ENCODE data around the gene SDR42E1. TPM values are rescaled to one million over a fixed set of nuclear protein-coding genes. Genes with fewer than 3 reads are reported as not detected.

The SDR42E1 gene
- total RNA-seq, 1 donor: 2.6 TPM

DNA sequence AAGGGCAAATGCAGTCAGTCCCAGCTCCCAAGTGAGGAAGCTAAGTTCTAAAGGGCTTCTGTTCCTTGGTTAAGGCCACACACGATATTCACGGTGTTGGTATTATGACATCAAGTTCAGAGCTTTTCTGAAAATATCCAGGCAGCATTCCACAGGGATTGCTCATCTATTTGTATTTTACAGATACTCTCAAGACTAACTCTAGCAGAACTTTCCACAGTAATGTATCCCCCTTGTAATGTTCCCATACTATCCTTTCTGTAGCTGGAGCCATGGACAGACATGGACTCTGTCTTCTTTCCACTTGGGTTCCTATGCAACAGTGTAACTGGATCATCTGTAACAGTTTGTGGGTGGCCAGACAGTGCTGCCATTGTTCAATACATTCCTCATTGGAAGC is 13.5 kb downstream of the SDR42E1 start:
- peak; percentile 97 for DNase-seq (ENCODE audit: low read depth)
- H3K4me3 ChIP-seq (ENCODE audit: low read depth, low read length): no peak overlapping the region
- TF ChIP-seq, protein P1, sequence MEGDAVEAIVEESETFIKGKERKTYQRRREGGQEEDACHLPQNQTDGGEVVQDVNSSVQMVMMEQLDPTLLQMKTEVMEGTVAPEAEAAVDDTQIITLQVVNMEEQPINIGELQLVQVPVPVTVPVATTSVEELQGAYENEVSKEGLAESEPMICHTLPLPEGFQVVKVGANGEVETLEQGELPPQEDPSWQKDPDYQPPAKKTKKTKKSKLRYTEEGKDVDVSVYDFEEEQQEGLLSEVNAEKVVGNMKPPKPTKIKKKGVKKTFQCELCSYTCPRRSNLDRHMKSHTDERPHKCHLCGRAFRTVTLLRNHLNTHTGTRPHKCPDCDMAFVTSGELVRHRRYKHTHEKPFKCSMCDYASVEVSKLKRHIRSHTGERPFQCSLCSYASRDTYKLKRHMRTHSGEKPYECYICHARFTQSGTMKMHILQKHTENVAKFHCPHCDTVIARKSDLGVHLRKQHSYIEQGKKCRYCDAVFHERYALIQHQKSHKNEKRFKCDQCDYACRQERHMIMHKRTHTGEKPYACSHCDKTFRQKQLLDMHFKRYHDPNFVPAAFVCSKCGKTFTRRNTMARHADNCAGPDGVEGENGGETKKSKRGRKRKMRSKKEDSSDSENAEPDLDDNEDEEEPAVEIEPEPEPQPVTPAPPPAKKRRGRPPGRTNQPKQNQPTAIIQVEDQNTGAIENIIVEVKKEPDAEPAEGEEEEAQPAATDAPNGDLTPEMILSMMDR (IDR thresholded peaks at IDR 0.05; ENCODE audit: insufficient read depth, low read depth, low read length): no peak

- H3K4me3 ChIP-seq (ENCODE audit: low read depth, low read length): no peak overlapping the region
- TF ChIP-seq, protein P1 (IDR thresholded peaks at IDR 0.05; ENCODE audit: insufficient read depth, low read depth, low read length): peak; percentile 46
- peak; percentile 78 for DNase-seq (ENCODE audit: low read depth)
Measured at GRCh38 chr16:81996664-81997509, 14.4 kb downstream of the SDR42E1 start.

GRCh38 chr16:81995651-81996050 is 15.6 kb downstream of the SDR42E1 start:
- DNase-seq (ENCODE audit: low read depth): peak; percentile 79
- TF ChIP-seq, protein P1 (IDR thresholded peaks at IDR 0.05; ENCODE audit: insufficient read depth, low read depth, low read length): no peak
- no peak overlapping the region for H3K4me3 ChIP-seq (ENCODE audit: low read depth, low read length)

- H3K4me3 ChIP-seq (ENCODE audit: low read depth, low read length): no peak overlapping the region
- DNase-seq (ENCODE audit: low read depth): no peak
- TF ChIP-seq, protein P1 (IDR thresholded peaks at IDR 0.05; ENCODE audit: insufficient read depth, low read depth, low read length): no peak
Measured at GRCh38 chr16:81994485-81994884, 16.8 kb downstream of the SDR42E1 start.

GRCh38 chr16:81992859-81993258 is 18.4 kb downstream of the SDR42E1 start:
- no peak overlapping the region for H3K4me3 ChIP-seq (ENCODE audit: low read depth, low read length)
- TF ChIP-seq, protein P1 (IDR thresholded peaks at IDR 0.05; ENCODE audit: insufficient read depth, low read depth, low read length): no peak
- DNase-seq (ENCODE audit: low read depth): no peak

DNA sequence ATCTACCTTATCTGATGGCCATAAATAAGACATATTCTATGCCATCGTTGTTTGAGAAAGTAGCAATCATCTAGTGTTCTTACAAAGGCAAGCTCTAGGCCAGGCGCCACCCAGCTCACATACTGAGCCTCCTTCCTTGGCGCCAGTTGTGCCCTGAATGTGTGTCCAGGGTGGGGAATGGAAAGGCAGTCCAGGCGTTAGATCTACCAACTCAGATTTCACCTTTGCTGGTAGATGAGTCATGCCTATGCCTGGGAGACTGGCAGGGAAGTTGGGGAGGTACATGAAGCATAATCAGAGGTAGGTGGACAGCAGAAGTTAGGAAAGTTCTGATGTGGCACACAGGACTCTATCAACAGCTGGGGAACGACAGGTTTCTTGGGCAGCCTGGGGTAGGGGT is 23.6 kb downstream of the SDR42E1 start:
- TF ChIP-seq, protein P1 (IDR thresholded peaks at IDR 0.05; ENCODE audit: insufficient read depth, low read depth, low read length): no peak
- no peak for DNase-seq (ENCODE audit: low read depth)

More for the DNA sequence above, 23.6 kb downstream of the SDR42E1 start:
- H3K4me3 ChIP-seq (ENCODE audit: low read depth, low read length): no peak overlapping the region

All from fibroblast of villous mesenchyme (primary cell).